HCT116 (cell line): ENCODE measurements around the gene DNAAF5. TPM values are rescaled to one million over a fixed set of nuclear protein-coding genes. Genes with fewer than 3 reads are reported as not detected.

ENCODE experiments used
- ATAC-seq: fragments of 200-7000 bp; cut with Tn5 transposase; 2 replicates; pipeline ENCODE4 v1.9.1; 2020; ENCODE audit warnings: mild to moderate bottlenecking, moderate library complexity
- BruUV-seq: library from RNA; stranded (reverse); fragments of 400-500 nt; replicated peaks from 2 replicates; lab custom pipeline; 2021; lab: Mats Ljungman, UMichigan
- CTCF ChIA-PET: fragments of 300-600 bp; sonication (Branson Sonifier 250); formaldehyde crosslinking; loops from one replicate; lab custom pipeline; 2021; ENCODE audit warnings: antibody characterized with exemption; lab: Charles Lee
- POLR2A ChIA-PET: fragments of 300-600, 350-600 bp; sonication (Branson Sonifier 250); formaldehyde crosslinking; loops from one replicate; lab custom pipeline; 2021; ENCODE audit warnings: antibody characterized with exemption; lab: Charles Lee
- RAD21 ChIA-PET, 2 experiments: fragments of 300-600 bp; sonication (Branson Sonifier 250); formaldehyde crosslinking; loops; one replicate each; lab custom pipeline; 2023; ENCODE audit warnings: low total read pairs in 2 of 2; ENCODE audit not compliant: uncharacterized antibody in 2 of 2, unreplicated experiment in 2 of 2, low non-redundant PET in 1 of 2; lab: Charles Lee
- DNase-seq: peaks from one replicate; pipeline ENCODE4 v3.0.0-alpha.2; 2010; ENCODE audit warnings: low read depth, low spot score
- H2AFZ ChIP-seq: fragments of 200-600 bp; shearing (Covaris generic), sonication (generic); 2 replicates; pipeline ENCODE4 v1.6.1; 2017; ENCODE audit warnings: low read depth, mixed run types, mixed read lengths, antibody characterized with exemption, low read length; ENCODE audit not compliant: poor library complexity, severe bottlenecking
- H3K27ac ChIP-seq: 2 replicates; pipeline ENCODE4 v1.5.1; 2012; ENCODE audit warnings: low read depth, low read length
- H3K27me3 ChIP-seq: fragments of 200-600 bp; sonication (generic); 2 replicates; pipeline ENCODE4 v1.6.1; 2016; ENCODE audit warnings: mixed run types, low read length, mixed read lengths; ENCODE audit not compliant: insufficient read depth
- H3K36me3 ChIP-seq, 2 experiments: fragments of 200-500 bp in 1 of 2; fragments of 200-600 bp in 1 of 2; sonication (Bioruptor generic) in 1 of 2; sonication (generic) in 1 of 2; 2 replicates each; pipeline versions ENCODE4 v1.5.1 to v1.6.1; 2014 to 2016; ENCODE audit warnings: low read length in 2 of 2, inconsistent platforms in 1 of 2, mixed read lengths in 1 of 2, mixed run types in 1 of 2; ENCODE audit not compliant: insufficient read depth in 2 of 2, control insufficient read depth in 1 of 2
- H3K4me1 ChIP-seq, 2 experiments: fragments of 200-600 bp in 1 of 2; sonication (generic) in 1 of 2; 2 replicates each; pipeline versions ENCODE4 v1.5.1 to v1.6.1; 2012 to 2017; ENCODE audit warnings: low read length in 2 of 2, inconsistent platforms in 1 of 2, mild to moderate bottlenecking in 1 of 2, mixed read lengths in 1 of 2, mixed run types in 1 of 2, moderate library complexity in 1 of 2; ENCODE audit not compliant: insufficient read depth in 2 of 2, control insufficient read depth in 1 of 2
- H3K4me2 ChIP-seq: fragments of 200-600 bp; sonication (generic); 2 replicates; pipeline ENCODE4 v1.6.1; 2017; ENCODE audit warnings: mixed run types, low read length, mixed read lengths
- H3K4me3 ChIP-seq, 2 experiments: fragments of 200-600 bp in 1 of 2; sonication (generic) in 1 of 2; replicated peaks in 1 of 2; 2 replicates each; pipeline ENCODE4 v1.5.1; 2011 to 2016; ENCODE audit warnings: low read length in 2 of 2, control low read depth in 1 of 2, low read depth in 1 of 2, mild to moderate bottlenecking in 1 of 2, mixed read lengths in 1 of 2, mixed run types in 1 of 2
- H3K79me2 ChIP-seq: fragments of 200-600 bp; sonication (generic); 2 replicates; pipeline ENCODE4 v1.6.1; 2017; ENCODE audit warnings: mild to moderate bottlenecking, mixed run types, low read length, moderate library complexity, mixed read lengths; ENCODE audit not compliant: insufficient read depth
- H3K9ac ChIP-seq: fragments of 200-600 bp; sonication (generic); 2 replicates; pipeline ENCODE4 v1.6.1; 2016; ENCODE audit warnings: low read length, mixed read lengths
- H3K9me2 ChIP-seq: fragments of 200-600 bp; sonication (generic), shearing (Covaris generic); 2 replicates; pipeline ENCODE4 v1.6.1; 2017; ENCODE audit warnings: mixed run types, mild to moderate bottlenecking, moderate library complexity; ENCODE audit not compliant: insufficient read depth
- H3K9me3 ChIP-seq, 2 experiments: fragments of 200-500 bp in 1 of 2; fragments of 200-600 bp in 1 of 2; sonication (Bioruptor generic) in 1 of 2; sonication (generic) in 1 of 2; 2 replicates each; pipeline ENCODE4 v1.6.1; 2014 to 2017; ENCODE audit warnings: low read length in 2 of 2, mixed read lengths in 2 of 2, inconsistent platforms in 1 of 2, low read depth in 1 of 2, mild to moderate bottlenecking in 1 of 2, mixed run types in 1 of 2, moderate library complexity in 1 of 2; ENCODE audit not compliant: control insufficient read depth in 1 of 2, insufficient read depth in 1 of 2
- H4K20me1 ChIP-seq: fragments of 200-600 bp; sonication (generic), shearing (Covaris generic); 2 replicates; pipeline ENCODE4 v1.6.1; 2017; ENCODE audit warnings: mixed run types, mild to moderate bottlenecking, moderate library complexity; ENCODE audit not compliant: insufficient read depth
- CBX3 ChIP-seq: IDR thresholded peaks from 2 replicates; pipeline ENCODE4 v1.6.1; 2012; ENCODE audit warnings: low read depth
- CEBPB ChIP-seq: IDR thresholded peaks from 2 replicates; pipeline ENCODE4 v1.6.1; 2012; ENCODE audit warnings: low read depth
- FOSL1 ChIP-seq: IDR thresholded peaks from 2 replicates; pipeline ENCODE4 v1.6.1; 2012; ENCODE audit warnings: low read depth
- RAD21 ChIP-seq: IDR thresholded peaks from 2 replicates; pipeline ENCODE4 v1.6.1; 2012; ENCODE audit warnings: low read depth, mild to moderate bottlenecking
- REST ChIP-seq: IDR thresholded peaks from 2 replicates; pipeline ENCODE4 v1.6.1; 2012; ENCODE audit warnings: low read depth
- TCF7L2 ChIP-seq: IDR thresholded peaks from 2 replicates; pipeline ENCODE4 v1.7.0; 2011; ENCODE audit warnings: borderline replicate concordance, inconsistent platforms; ENCODE audit not compliant: insufficient read depth, insufficient read length; ENCODE audit errors: extremely low read depth
- ZFX ChIP-seq: fragments of 450-650 bp; IDR thresholded peaks from 2 replicates; pipeline ENCODE4 v1.6.1; 2017
- intact Hi-C: fragments of 100-400 bp; cut with micrococcal nuclease; formaldehyde crosslinking; loops from 2 replicates; pipeline ENCODE4 v1.10.0; 2022
- total RNA-seq: library from RNA; stranded (reverse); gene quantifications from one replicate; pipeline ENCODE4 v1.2.1, GENCODE V29; 2021; ENCODE audit not compliant: unreplicated experiment
- TF ChIP-seq, protein P1 (sequence below): IDR thresholded peaks from 2 replicates; pipeline ENCODE4 v1.6.1; 2011; ENCODE audit warnings: mild to moderate bottlenecking, low read length, moderate library complexity; ENCODE audit not compliant: insufficient replicate concordance; ENCODE audit errors: extremely low read depth
- TF ChIP-seq, protein P2 (sequence below): IDR thresholded peaks from 2 replicates; pipeline ENCODE4 v1.6.1; 2012

DNAAF5 gene
- total RNA-seq, 1 experiment from 2014 or later, result 69.4 TPM

DNA sequence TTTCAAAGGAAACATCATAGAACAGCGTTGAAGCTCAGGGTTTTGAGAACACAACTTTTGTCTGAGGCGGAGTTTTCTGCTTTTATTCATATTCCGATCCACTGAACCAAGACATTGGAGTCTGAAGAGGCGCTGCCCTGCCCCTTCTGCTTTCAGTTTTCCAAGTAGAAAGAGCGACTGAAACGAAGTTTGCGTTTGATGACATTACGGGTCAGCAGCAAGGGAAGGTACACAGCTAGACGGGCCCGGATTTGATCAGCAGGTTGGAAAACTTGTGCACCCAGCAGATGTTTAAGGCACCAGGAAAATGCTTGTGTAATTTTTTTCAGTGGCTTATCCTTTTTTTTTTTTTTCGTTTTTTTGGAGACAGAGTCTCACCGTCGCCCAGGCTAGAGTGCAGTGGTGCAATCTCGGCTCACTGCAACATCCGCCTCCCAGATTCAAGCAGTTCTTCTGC lies 106.5 kb downstream of the DNAAF5 start:
- ChIA-PET RAD21 (no interaction called here), POLR2A (no interaction called here), CTCF (interaction anchor here (1.7 kb wide), 1 partner anchor 41 kb away, joined by 5 read pairs; no protein-coding TSS in a partner anchor)
- peak overlapping the region; percentile 98 for H3K27ac ChIP-seq
- TSS peak; percentile 36 for BruUV-seq
- H3K9me3 ChIP-seq, result no peaks in the 10 kb centered on the region
- no peaks in the 10 kb centered on the region for H3K9me2 ChIP-seq
- peaks cover 93% of the 10 kb centered on the region for H3K79me2 ChIP-seq
- no peaks in the 10 kb centered on the region for H4K20me1 ChIP-seq
- peaks cover 0 to 11% of the 10 kb centered on the region in 2 experiments; a peak in 1 of 4 replicates for H3K36me3 ChIP-seq
- peak overlapping the region; percentile 13 to 45; a peak in 2 of 4 replicates for H3K4me3 ChIP-seq
- ATAC-seq (peak; percentile 18), DNase-seq (no peak)
- intact Hi-C loops, result no loop called here
- H3K4me1 ChIP-seq, result peaks cover 46 to 80% of the 10 kb centered on the region in 2 experiments
- peak overlapping the region; percentile 90 for H3K4me2 ChIP-seq
- H2AFZ ChIP-seq, result no peak overlapping the region
- H3K27me3 ChIP-seq, result no peaks in the 10 kb centered on the region
- H3K9ac ChIP-seq, result peak overlapping the region; percentile 75
- TF ChIP-seq TCF7L2 (no peak), REST (no peak), FOSL1 (no peak), CBX3 (no peak), ZFX (no peak), RAD21 (no peak), CEBPB (no peak)
- TF ChIP-seq, protein P1, sequence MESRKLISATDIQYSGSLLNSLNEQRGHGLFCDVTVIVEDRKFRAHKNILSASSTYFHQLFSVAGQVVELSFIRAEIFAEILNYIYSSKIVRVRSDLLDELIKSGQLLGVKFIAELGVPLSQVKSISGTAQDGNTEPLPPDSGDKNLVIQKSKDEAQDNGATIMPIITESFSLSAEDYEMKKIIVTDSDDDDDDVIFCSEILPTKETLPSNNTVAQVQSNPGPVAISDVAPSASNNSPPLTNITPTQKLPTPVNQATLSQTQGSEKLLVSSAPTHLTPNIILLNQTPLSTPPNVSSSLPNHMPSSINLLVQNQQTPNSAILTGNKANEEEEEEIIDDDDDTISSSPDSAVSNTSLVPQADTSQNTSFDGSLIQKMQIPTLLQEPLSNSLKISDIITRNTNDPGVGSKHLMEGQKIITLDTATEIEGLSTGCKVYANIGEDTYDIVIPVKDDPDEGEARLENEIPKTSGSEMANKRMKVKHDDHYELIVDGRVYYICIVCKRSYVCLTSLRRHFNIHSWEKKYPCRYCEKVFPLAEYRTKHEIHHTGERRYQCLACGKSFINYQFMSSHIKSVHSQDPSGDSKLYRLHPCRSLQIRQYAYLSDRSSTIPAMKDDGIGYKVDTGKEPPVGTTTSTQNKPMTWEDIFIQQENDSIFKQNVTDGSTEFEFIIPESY, result no peak
- TF ChIP-seq, protein P2, sequence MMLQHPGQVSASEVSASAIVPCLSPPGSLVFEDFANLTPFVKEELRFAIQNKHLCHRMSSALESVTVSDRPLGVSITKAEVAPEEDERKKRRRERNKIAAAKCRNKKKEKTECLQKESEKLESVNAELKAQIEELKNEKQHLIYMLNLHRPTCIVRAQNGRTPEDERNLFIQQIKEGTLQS, result no peak
